ENCODE data around the gene BLACAT1.

Gene BLACAT1

GRCh38 chr1:205455581-205456382, at the start of gene BLACAT1:
BLACAT1 (minus strand) TSS chr1:205456045.
- no peak for DNase-seq

- DNase-seq: no peak
Measured at GRCh38 chr1:205505076-205505729, 49.4 kb upstream of the BLACAT1 start.

GRCh38 chr1:205504311-205505075, 48.6 kb upstream of the BLACAT1 start, which contains the start of gene CDK18:
CDK18 (plus strand) TSS chr1:205504669; CDS start chr1:205523168, 18,499 bp downstream.
- DNase-seq: peak; percentile 38 to 49

GRCh38 chr1:205502992-205503391, 47.1 kb upstream of the BLACAT1 start:
- no peak for DNase-seq

GRCh38 chr1:205502111-205502810, 46.4 kb upstream of the BLACAT1 start:
- DNase-seq: no peak

GRCh38 chr1:205500240-205501233, 44.7 kb upstream of the BLACAT1 start:
- DNase-seq: no peak

GRCh38 chr1:205499789-205500188, 43.9 kb upstream of the BLACAT1 start:
- DNase-seq: no peak

GRCh38 chr1:205497351-205497750, 41.5 kb upstream of the BLACAT1 start:
- DNase-seq: no peak

- DNase-seq: no peak
Measured at GRCh38 chr1:205496661-205497060, 40.8 kb upstream of the BLACAT1 start.

GRCh38 chr1:205495237-205495823, 39.5 kb upstream of the BLACAT1 start:
- DNase-seq: no peak

GRCh38 chr1:205494115-205494514, 38.3 kb upstream of the BLACAT1 start:
- no peak for DNase-seq

GRCh38 chr1:205493241-205494085, 37.6 kb upstream of the BLACAT1 start:
- no peak for DNase-seq

GRCh38 chr1:205492774-205493173, 36.9 kb upstream of the BLACAT1 start:
- DNase-seq: no peak

- no peak for DNase-seq
Measured at GRCh38 chr1:205492201-205492667, 36.4 kb upstream of the BLACAT1 start.

- no peak for DNase-seq
Measured at GRCh38 chr1:205491794-205492193, 35.9 kb upstream of the BLACAT1 start.

- DNase-seq: peak; percentile 28 to 36
Measured at GRCh38 chr1:205488074-205488723, 32.4 kb upstream of the BLACAT1 start.

GRCh38 chr1:205486258-205486657, 30.4 kb upstream of the BLACAT1 start:
- DNase-seq: no peak

GRCh38 chr1:205484985-205485967, 29.4 kb upstream of the BLACAT1 start:
- peak; percentile 52 to 58 for DNase-seq
